Spinal cord (tissue), 10 donors: ENCODE data around the gene TRPT1. TPM values are rescaled to one million over a fixed set of nuclear protein-coding genes. Genes with fewer than 3 reads are reported as not detected.

Experiments used
- DNase-seq, 6 donors: peaks; one replicate each; pipeline versions ENCODE4 v3.0.0 to v3.0.0-alpha.2; 2013 to 2015; ENCODE audit warnings: low spot score in 6 of 6, low read depth in 4 of 6
- H3K27ac ChIP-seq: one replicate; pipeline ENCODE4 v1.5.1; 2013; ENCODE audit warnings: low read depth, low read length, control low read depth
- H3K27me3 ChIP-seq: one replicate; pipeline ENCODE4 v1.6.1; 2013; ENCODE audit warnings: low read length; ENCODE audit not compliant: control insufficient read depth, insufficient read depth
- H3K36me3 ChIP-seq: one replicate; pipeline ENCODE4 v1.6.1; 2013; ENCODE audit warnings: low read length; ENCODE audit not compliant: control insufficient read depth, insufficient read depth
- H3K4me1 ChIP-seq: one replicate; pipeline ENCODE4 v1.6.1; 2013; ENCODE audit warnings: low read length; ENCODE audit not compliant: control insufficient read depth, insufficient read depth
- H3K4me3 ChIP-seq: one replicate; pipeline ENCODE4 v1.5.1; 2013; ENCODE audit warnings: low read depth, low read length, control low read depth
- H3K9me3 ChIP-seq: one replicate; pipeline ENCODE4 v1.6.1; 2013; ENCODE audit warnings: low read length; ENCODE audit not compliant: control insufficient read depth, insufficient read depth
- WGBS: methylation state at CpG from one replicate; pipeline ENCODE4 v1.1.5; 2013; ENCODE audit warnings: missing lambda C conversion rate; ENCODE audit not compliant: insufficient coverage; 5-methylcytosine and 5-hydroxymethylcytosine counted together
- polyA plus RNA-seq, 2 donors: library from polyadenylated mRNA; unstranded; fragments of 120-200 nt; gene quantifications; one replicate each; pipeline ENCODE4 v1.2.1, GENCODE V29; 2013; ENCODE audit not compliant: insufficient read length in 2 of 2
- total RNA-seq, 2 donors: library from RNA; depleted of rRNA in 1 of 2; stranded (reverse); fragments of 120-200 nt in 1 of 2; fragments of >200 nt in 1 of 2; gene quantifications; one replicate each; pipeline versions ENCODE4 v1.2.3 to v1.2.4, GENCODE V29; 2013 to 2014
- donor health status: healthy.

TRPT1 gene
- total and polyA plus RNA-seq, 4 donors, result 10.0 to 45.6 (median 41.7) TPM

DNA sequence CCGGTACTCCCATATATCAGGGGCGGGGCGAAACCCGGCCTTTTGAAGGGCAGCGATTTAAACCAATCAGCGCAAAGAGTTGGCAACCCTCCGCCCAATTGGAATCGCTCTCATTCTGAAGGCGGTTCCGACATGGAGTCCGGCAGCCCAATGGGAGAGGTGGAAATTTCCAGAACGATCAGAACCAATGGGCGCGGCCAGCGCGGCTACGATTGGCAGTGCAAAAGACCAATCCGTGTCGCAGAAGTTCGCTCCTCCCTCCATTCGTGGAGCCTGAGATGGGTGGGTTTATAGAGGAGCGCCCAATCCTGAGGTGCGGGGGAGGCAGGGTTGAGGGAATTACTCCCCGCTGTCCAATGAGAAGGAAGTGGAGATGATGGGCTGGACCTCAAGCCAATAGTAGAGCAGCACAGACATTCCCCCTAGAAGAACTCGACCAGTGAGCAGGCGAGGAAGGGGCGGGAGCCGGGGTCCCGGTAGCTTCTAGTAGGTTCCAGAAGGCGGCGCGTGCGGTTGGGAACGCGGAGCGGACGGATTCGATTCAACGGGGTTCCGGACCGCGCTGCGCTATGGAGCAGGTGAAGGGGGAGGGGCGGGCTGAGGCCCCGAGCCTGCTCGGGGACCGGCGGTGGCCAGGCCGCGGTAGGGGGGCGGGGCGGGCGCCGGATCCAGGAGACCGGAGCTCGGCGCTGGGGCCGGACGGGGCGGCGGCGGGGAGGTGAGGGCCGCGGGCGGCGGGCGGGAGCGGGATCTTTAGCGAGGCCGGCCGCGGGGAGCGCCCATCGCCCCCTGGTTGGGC lies 40.1 kb downstream of the TRPT1 start, which contains the start of gene STIP1:
Gene STIP1, plus strand, starts transcription at position 479 of the 799 bp plus-strand sequence. Its CDS starts 91 bp downstream, at position 570.
- Histone ChIP-seq H3K4me1 (peaks cover 39% of the 10 kb centered on the region), H3K9me3 (no peaks in the 10 kb centered on the region), H3K27ac (peak within 1 kb of the TSS; percentile 92), H3K27me3 (no peaks in the 10 kb centered on the region), H3K36me3 (peaks cover 18% of the 10 kb centered on the region), H3K4me3 (peak within 1 kb of the TSS; percentile 80)
- WGBS, result 0% methylated on average over 72 of the region's 74 CpGs
- peak; percentile 100 for DNase-seq

DNA sequence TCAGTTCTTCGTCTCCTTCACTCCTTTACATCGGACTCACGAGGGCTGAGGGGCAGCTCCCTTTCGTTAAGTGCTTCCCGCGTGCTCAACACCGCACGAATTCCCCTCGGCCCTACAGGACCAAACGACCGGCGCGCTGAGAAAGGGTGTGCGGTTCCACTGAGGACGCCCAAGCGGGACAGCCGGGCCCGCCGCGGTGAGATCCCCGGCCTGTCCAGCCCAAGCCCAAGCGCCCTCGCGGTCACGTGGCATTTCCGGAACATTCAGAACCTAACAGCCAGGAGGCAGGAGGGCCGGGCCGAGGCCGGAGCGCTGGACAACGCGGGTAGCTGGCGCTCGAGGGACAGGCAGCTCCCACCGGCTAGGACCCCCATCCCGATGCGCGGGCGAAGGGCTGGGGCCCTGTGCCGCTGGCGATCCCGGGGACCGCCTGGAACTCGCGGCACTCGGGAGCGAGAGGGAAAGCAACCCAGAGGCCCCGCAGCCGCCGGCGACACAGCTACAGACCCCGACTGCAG lies 40.8 kb downstream of the TRPT1 start:
- WGBS, result under 1% methylated on average over 52 of the region's 52 CpGs
- H3K27ac ChIP-seq, result peak overlapping the region; percentile 92
- H3K4me1 ChIP-seq, result peaks cover 45% of the 10 kb centered on the region
- H3K27me3 ChIP-seq, result no peaks in the 10 kb centered on the region
- DNase-seq, result peak in 3 of 6 donors; percentile 60 to 89 (median 63)
- H3K36me3 ChIP-seq, result peaks cover 15% of the 10 kb centered on the region
- H3K4me3 ChIP-seq, result peak overlapping the region; percentile 80
- no peaks in the 10 kb centered on the region for H3K9me3 ChIP-seq

- Histone ChIP-seq H3K36me3 (peaks cover 11% of the 10 kb centered on the region), H3K27ac (no peak overlapping the region), H3K4me1 (peaks cover 41% of the 10 kb centered on the region), H3K27me3 (no peaks in the 10 kb centered on the region), H3K4me3 (no peak overlapping the region), H3K9me3 (no peaks in the 10 kb centered on the region)
- DNase-seq, result no peak
- 80% methylated on average over 1 of the region's 7 CpGs for WGBS
Observed at GRCh38 chr11:64183890-64184289, 42.1 kb downstream of the TRPT1 start.

DNA sequence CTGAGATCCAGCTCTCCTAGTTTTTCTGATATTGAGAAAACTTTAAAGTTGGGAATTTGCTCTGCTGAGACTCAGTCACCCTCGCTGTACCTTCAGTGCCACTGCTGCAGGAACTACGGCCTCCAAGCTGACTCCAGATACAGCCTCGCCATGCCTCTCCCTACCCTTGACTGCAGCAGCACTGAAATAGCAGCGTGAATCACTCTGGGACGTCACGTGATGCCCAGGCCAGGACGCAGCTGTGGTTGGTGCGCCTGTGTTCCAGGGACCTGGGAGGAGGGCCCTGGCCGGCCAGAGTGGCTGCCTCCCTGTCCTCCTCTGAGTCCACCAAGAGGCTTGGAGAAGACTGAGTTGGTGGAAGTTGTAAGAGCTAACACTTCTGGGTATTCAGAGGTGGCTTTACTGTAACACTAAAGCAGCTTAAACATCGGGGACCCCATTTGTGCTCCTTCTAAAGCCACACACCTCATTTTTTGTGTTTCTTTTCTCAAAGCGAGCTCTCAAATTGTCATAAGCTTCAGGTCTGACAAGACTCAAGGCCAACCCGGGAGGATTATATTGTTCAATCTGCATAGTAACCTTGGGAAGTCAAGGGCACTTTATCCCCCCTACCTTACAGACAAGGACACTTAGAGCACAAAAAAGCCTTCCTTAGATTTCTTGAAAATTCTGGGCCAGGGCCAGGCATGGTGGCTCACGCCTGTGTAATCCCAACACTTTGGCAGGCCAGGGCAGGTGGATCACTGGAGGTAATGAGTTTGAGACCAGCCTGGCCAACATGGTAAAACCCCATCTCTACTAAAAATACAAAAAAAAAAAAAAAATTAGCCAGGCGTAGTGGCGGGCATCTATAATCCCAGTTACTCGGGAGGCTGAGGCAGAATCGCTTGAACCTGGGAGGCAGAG lies 44.2 kb downstream of the TRPT1 start:
- peak in 3 of 6 donors; percentile 38 to 77 (median 77) for DNase-seq

GRCh38 chr11:64180891-64181290 lies 45.1 kb downstream of the TRPT1 start:
- Histone ChIP-seq H3K36me3 (no peaks in the 10 kb centered on the region), H3K27ac (peak overlapping the region; percentile 71), H3K9me3 (no peaks in the 10 kb centered on the region), H3K4me1 (peaks cover 41% of the 10 kb centered on the region), H3K27me3 (no peaks in the 10 kb centered on the region), H3K4me3 (no peak overlapping the region)
- DNase-seq, result no peak
- 67% methylated on average over 5 of the region's 5 CpGs for WGBS

More for the DNA sequence above, 44.2 kb downstream of the TRPT1 start:
- Histone ChIP-seq H3K9me3 (no peaks in the 10 kb centered on the region), H3K4me1 (peaks cover 41% of the 10 kb centered on the region), H3K4me3 (no peak overlapping the region), H3K36me3 (no peaks in the 10 kb centered on the region), H3K27ac (peak overlapping the region; percentile 71), H3K27me3 (no peaks in the 10 kb centered on the region)
- 8% methylated on average over 9 of the region's 17 CpGs for WGBS

DNA sequence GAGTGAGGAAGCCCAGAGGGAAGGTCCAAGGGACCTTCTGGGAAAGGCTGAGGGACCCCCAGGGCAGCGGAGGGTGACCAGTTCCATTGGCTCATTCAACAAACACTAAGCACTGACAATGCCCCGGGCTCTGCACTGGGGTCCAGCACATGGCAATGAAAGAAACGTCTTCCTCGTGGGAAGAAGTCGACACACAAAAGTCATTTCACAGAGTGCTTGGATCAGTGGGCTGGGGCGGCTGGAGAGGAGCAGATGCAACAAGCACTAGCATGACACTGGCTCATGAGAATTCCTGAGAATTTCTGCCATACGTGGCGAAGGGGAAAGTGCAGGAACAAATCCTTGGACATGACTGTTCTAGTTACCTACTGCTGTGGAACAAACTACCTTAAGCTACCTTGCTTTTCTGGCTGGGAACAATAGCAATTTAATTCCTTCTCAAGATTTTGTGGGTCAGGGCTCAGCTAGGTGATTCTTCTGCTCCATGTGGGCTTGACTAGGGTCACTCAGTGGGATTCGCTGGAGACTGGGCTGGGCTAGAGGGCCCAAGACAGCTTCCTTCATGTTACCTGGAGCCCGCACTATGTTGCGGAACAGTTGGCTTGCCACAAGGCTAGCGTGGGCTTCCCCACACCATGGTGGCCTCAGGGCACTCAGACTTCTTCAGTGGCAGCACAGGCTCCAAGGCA lies 46.9 kb downstream of the TRPT1 start:
- H3K4me1 ChIP-seq, result peaks cover 29% of the 10 kb centered on the region
- DNase-seq, result no peak
- H3K27ac ChIP-seq, result no peak overlapping the region
- no peak overlapping the region for H3K4me3 ChIP-seq
- H3K9me3 ChIP-seq, result no peaks in the 10 kb centered on the region
- 87% methylated on average over 10 of the region's 12 CpGs for WGBS
- H3K36me3 ChIP-seq, result no peaks in the 10 kb centered on the region
- no peaks in the 10 kb centered on the region for H3K27me3 ChIP-seq

GRCh38 chr11:64178203-64178602 lies 47.8 kb downstream of the TRPT1 start:
- no peak overlapping the region for H3K27ac ChIP-seq
- H3K4me3 ChIP-seq, result no peak overlapping the region
- no peaks in the 10 kb centered on the region for H3K36me3 ChIP-seq
- H3K27me3 ChIP-seq, result no peaks in the 10 kb centered on the region
- H3K9me3 ChIP-seq, result no peaks in the 10 kb centered on the region
- no CpG with 5 or more reads among the region's 1 CpG for WGBS
- DNase-seq, result no peak
- peaks cover 20% of the 10 kb centered on the region for H3K4me1 ChIP-seq

GRCh38 chr11:64176751-64177150 lies 49.2 kb downstream of the TRPT1 start:
- Histone ChIP-seq H3K27ac (no peak overlapping the region), H3K27me3 (no peaks in the 10 kb centered on the region), H3K36me3 (no peaks in the 10 kb centered on the region), H3K4me3 (no peak overlapping the region), H3K9me3 (no peaks in the 10 kb centered on the region), H3K4me1 (peaks cover 13% of the 10 kb centered on the region)
- WGBS, result 69% methylated on average over 4 of the region's 8 CpGs
- no peak for DNase-seq
